Measurements from ENCODE around the gene IGSF9B. TPM values are rescaled to one million over a fixed set of nuclear protein-coding genes. Genes with fewer than 3 reads are reported as not detected.

IGSF9B gene
- total and polyA plus RNA-seq, 2 experiments from 2014 or later: 0.04 TPM; not detected in 1

DNA sequence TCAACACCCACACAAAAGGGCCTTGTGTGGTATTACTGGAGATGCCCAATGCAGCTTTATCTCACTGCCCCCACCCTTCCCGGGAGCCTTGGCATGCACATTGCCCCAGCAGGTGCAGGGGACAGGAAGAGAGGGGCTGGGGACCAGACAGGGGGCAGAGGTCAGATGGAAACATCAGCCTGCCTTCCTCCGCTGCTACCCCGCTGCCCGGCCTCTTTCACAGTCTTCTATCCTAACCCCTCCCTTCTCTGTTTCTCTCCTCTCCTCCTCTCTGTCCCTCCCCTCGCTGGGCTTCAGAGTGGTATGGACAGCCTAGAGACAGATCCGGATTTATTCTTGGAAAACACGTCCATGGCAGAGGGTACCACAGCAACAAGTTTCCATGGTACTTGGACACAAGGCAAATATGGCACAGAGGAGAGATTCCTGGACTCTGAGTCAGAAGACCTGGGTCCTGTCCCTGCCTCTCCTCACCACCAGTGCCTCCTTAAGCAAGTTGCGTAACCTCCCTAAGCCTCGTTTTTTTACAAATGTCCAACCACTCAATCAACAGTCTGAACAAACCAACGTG is 8.3 kb upstream of the IGSF9B start:
- no peak overlapping the region for H3K9ac ChIP-seq
- H3K27me3 ChIP-seq (replicated peaks; ENCODE audit: insufficient read depth): 0 out of 2 replicates have a peak, but pooled peaks cover 3% of the 10 kb centered on the region
- H3K27ac ChIP-seq: no peak overlapping the region
- 17 to 26% methylated on average over 10 of the region's 10 CpGs for WGBS, 2 experiments (ENCODE audit: low coverage in 1 of 2, low lambda C conversion rate in 2 of 2, missing lambda C conversion rate in 2 of 2)
- H3K4me3 ChIP-seq: no peak overlapping the region
- H3K79me2 ChIP-seq (ENCODE audit: insufficient read depth): no peaks in the 10 kb centered on the region
- H3K9me2 ChIP-seq (ENCODE audit: insufficient read depth): no peaks in the 10 kb centered on the region
- H3F3A ChIP-seq (ENCODE audit: insufficient read depth): no peaks in the 10 kb centered on the region
- H2AFZ ChIP-seq: no peak overlapping the region
- DNase-seq: peak; percentile 60
- in situ Hi-C loops (cut with MboI): no loop called here
- no peak for TF ChIP-seq EZH2phosphoT487 (IDR thresholded peaks at IDR 0.05; ENCODE audit: insufficient read depth, low read depth)
- TF ChIP-seq EZH2 (IDR thresholded peaks at IDR 0.05; ENCODE audit: insufficient read depth, poor library complexity, severe bottlenecking): no peak
- H3K9me3 ChIP-seq (ENCODE audit: low read depth): no peaks in the 10 kb centered on the region
- no peaks in the 10 kb centered on the region for H3K4me1 ChIP-seq (ENCODE audit: insufficient read depth)
- H4K20me1 ChIP-seq (ENCODE audit: insufficient read depth): no peaks in the 10 kb centered on the region
- no peaks in the 10 kb centered on the region for H3K36me3 ChIP-seq (ENCODE audit: low read depth)
- no peak overlapping the region for H3K4me2 ChIP-seq (ENCODE audit: unreplicated experiment)

DNA sequence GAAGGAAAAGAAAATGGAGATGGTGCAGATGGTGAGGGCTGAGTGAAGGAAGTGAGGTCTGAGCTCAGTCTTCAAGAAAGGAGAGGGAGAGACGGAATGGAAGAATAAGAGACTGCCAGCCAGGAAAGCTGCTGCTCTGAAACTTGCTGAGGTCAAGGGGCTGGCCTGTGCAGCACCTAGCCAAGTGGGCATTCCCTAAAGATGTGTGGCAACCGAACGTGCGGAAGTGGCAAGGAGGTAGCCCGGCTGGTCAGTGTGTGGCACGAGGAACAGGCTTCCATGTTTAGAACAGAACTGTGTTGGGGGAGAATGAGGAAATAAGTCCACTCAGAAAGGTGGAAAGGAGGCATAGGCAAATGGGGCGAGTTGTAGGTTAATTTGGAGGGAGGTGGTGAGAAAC is 7.6 kb upstream of the IGSF9B start:
- no peaks in the 10 kb centered on the region for H3F3A ChIP-seq (ENCODE audit: insufficient read depth)
- no peak overlapping the region for H2AFZ ChIP-seq
- no peak overlapping the region for H3K4me3 ChIP-seq
- H3K9ac ChIP-seq: no peak overlapping the region
- H3K9me2 ChIP-seq (ENCODE audit: insufficient read depth): no peaks in the 10 kb centered on the region
- no peak for DNase-seq
- 0 out of 2 replicates have a peak, but pooled peaks cover 3% of the 10 kb centered on the region for H3K27me3 ChIP-seq (replicated peaks; ENCODE audit: insufficient read depth)
- no peaks in the 10 kb centered on the region for H3K9me3 ChIP-seq (ENCODE audit: low read depth)
- no peaks in the 10 kb centered on the region for H3K36me3 ChIP-seq (ENCODE audit: low read depth)
- H3K27ac ChIP-seq: no peak overlapping the region
- no peaks in the 10 kb centered on the region for H3K4me1 ChIP-seq (ENCODE audit: insufficient read depth)
- no peak for TF ChIP-seq EZH2phosphoT487 (IDR thresholded peaks at IDR 0.05; ENCODE audit: insufficient read depth, low read depth)
- TF ChIP-seq EZH2 (IDR thresholded peaks at IDR 0.05; ENCODE audit: insufficient read depth, poor library complexity, severe bottlenecking): no peak
- H3K79me2 ChIP-seq (ENCODE audit: insufficient read depth): no peaks in the 10 kb centered on the region
- in situ Hi-C loops (cut with MboI): no loop called here
- H3K4me2 ChIP-seq (ENCODE audit: unreplicated experiment): no peak overlapping the region
- no peaks in the 10 kb centered on the region for H4K20me1 ChIP-seq (ENCODE audit: insufficient read depth)
- WGBS, 2 experiments (ENCODE audit: low coverage in 1 of 2, low lambda C conversion rate in 2 of 2, missing lambda C conversion rate in 2 of 2): 79% methylated on average over 7 of the region's 7 CpGs

DNA sequence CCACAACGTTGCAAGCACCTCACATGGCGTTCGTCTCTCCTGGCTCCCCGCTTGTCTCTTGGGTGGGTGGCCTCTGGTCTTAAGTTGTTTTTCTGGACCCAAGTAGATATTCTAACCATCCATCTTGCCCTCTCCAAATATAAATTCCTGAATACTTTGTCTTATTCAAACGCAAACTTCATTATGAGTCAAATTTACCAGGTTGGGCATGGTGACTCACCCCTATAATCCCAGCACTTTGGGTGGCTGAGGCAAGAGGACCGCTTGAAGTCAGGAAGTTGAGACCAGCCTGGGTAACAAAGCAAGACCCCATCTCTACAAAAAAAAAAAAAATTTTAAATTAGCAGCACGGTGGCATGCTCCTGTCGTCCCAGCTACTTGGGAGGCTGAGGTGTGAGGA is 5.1 kb upstream of the IGSF9B start:
- H3K27ac ChIP-seq: no peak overlapping the region
- H3K9me3 ChIP-seq (ENCODE audit: low read depth): no peaks in the 10 kb centered on the region
- no peak overlapping the region for H3K4me3 ChIP-seq
- DNase-seq: no peak
- H3K9ac ChIP-seq: no peak overlapping the region
- H3K36me3 ChIP-seq (ENCODE audit: low read depth): no peaks in the 10 kb centered on the region
- in situ Hi-C loops (cut with MboI): no loop called here
- H3K4me1 ChIP-seq (ENCODE audit: insufficient read depth): no peaks in the 10 kb centered on the region
- no peaks in the 10 kb centered on the region for H3K79me2 ChIP-seq (ENCODE audit: insufficient read depth)
- WGBS, 2 experiments (ENCODE audit: low coverage in 1 of 2, low lambda C conversion rate in 2 of 2, missing lambda C conversion rate in 2 of 2): 76 to 78% methylated on average over 8 of the region's 8 CpGs
- TF ChIP-seq EZH2phosphoT487 (IDR thresholded peaks at IDR 0.05; ENCODE audit: insufficient read depth, low read depth) (no peak), EZH2 (IDR thresholded peaks at IDR 0.05; ENCODE audit: insufficient read depth, poor library complexity, severe bottlenecking) (no peak)
- no peak overlapping the region for H3K4me2 ChIP-seq (ENCODE audit: unreplicated experiment)
- no peaks in the 10 kb centered on the region for H3K9me2 ChIP-seq (ENCODE audit: insufficient read depth)
- H2AFZ ChIP-seq: no peak overlapping the region
- H4K20me1 ChIP-seq (ENCODE audit: insufficient read depth): no peaks in the 10 kb centered on the region
- no peaks in the 10 kb centered on the region for H3F3A ChIP-seq (ENCODE audit: insufficient read depth)
- peaks cover 18% of the 10 kb centered on the region for H3K27me3 ChIP-seq (replicated peaks; ENCODE audit: insufficient read depth)

DNA sequence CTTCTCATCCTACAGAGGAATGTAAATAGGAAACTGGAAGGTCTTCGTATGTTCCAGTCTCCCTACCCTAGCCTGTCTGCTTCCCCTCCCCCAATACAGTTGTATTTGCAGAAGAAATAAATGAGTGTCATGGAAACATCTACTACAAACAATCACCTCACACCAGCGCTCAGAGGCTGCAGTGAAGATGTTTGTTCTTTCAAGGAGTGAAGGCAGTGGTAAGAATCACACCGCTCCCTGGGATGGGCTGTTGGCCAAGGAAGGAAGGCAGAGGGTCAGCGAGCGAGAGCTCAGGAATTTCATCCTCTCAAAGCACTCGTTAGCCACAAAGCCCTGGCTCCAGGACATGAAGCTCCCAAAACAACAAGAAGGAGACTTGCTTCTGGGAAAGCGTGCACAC is 1.1 kb upstream of the IGSF9B start:
- in situ Hi-C loops (cut with MboI): loop anchor here (10.0 kb wide), 1 partner anchor 187 kb away; no protein-coding TSS in a partner anchor
- Histone ChIP-seq H4K20me1 (ENCODE audit: insufficient read depth) (no peaks in the 10 kb centered on the region), H3K36me3 (ENCODE audit: low read depth) (no peaks in the 10 kb centered on the region), H3K4me2 (ENCODE audit: unreplicated experiment) (no peak overlapping the region), H2AFZ (no peak overlapping the region), H3K4me3 (no peak overlapping the region), H3K4me1 (ENCODE audit: insufficient read depth) (no peaks in the 10 kb centered on the region), H3F3A (ENCODE audit: insufficient read depth) (no peaks in the 10 kb centered on the region), H3K9me3 (ENCODE audit: low read depth) (no peaks in the 10 kb centered on the region), H3K79me2 (ENCODE audit: insufficient read depth) (no peaks in the 10 kb centered on the region), H3K9me2 (ENCODE audit: insufficient read depth) (no peaks in the 10 kb centered on the region), H3K9ac (no peak overlapping the region), H3K27me3 (replicated peaks; ENCODE audit: insufficient read depth) (peaks cover 40% of the 10 kb centered on the region), H3K27ac (no peak overlapping the region)
- TF ChIP-seq EZH2phosphoT487 (IDR thresholded peaks at IDR 0.05; ENCODE audit: insufficient read depth, low read depth) (no peak), EZH2 (IDR thresholded peaks at IDR 0.05; ENCODE audit: insufficient read depth, poor library complexity, severe bottlenecking) (no peak)
- 77 to 82% methylated on average over 7 of the region's 7 CpGs for WGBS, 2 experiments (ENCODE audit: low coverage in 1 of 2, low lambda C conversion rate in 2 of 2, missing lambda C conversion rate in 2 of 2)
- no peak for DNase-seq
